ENCODE results near the gene MRGPRX4. TPM values are rescaled to one million over a fixed set of nuclear protein-coding genes. Genes with fewer than 3 reads are reported as not detected.

The MRGPRX4 gene
- total and polyA plus RNA-seq, 12 donors, result not detected

- TF ChIP-seq CTCF (IDR thresholded peaks at IDR 0.05) (no peak), POLR2A (IDR thresholded peaks at IDR 0.05) (no peak)
- no peaks in the 10 kb centered on the region for H3K36me3 ChIP-seq (replicated peaks in 1 of 2)
- intact Hi-C loops (cut with DNase I), result no loop called here
- no peaks in the 10 kb centered on the region for H3K4me1 ChIP-seq (replicated peaks in 1 of 2)
- no peak overlapping the region for H3K27ac ChIP-seq
- DNase-seq, result no peak
- H3K27me3 ChIP-seq, result peaks cover 5% of the 10 kb centered on the region
- H3K9me3 ChIP-seq (replicated peaks in 1 of 3), result no peaks in the 10 kb centered on the region
- H3K4me3 ChIP-seq, result no peak overlapping the region
These were observed 32.1 kb downstream of the MRGPRX4 start for GRCh38 chr11:18204771-18205170.

GRCh38 chr11:18209058-18209457, 36.4 kb downstream of the MRGPRX4 start:
- Histone ChIP-seq H3K9me3 (replicated peaks in 1 of 3) (no peaks in the 10 kb centered on the region), H3K4me1 (replicated peaks in 1 of 2) (no peaks in the 10 kb centered on the region), H3K27ac (no peak overlapping the region), H3K36me3 (replicated peaks in 1 of 2) (no peaks in the 10 kb centered on the region), H3K27me3 (peaks cover 4% of the 10 kb centered on the region), H3K4me3 (no peak overlapping the region)
- intact Hi-C loops (cut with DNase I), result no loop called here
- no peak for TF ChIP-seq CTCF (IDR thresholded peaks at IDR 0.05)
- TF ChIP-seq POLR2A (IDR thresholded peaks at IDR 0.05), result no peak
- no peak for DNase-seq
- WGBS, 4 donors, result 16 to 40% (median 22%) methylated on average over 19 to 33 of the region's 33 CpGs

- intact Hi-C loops (cut with DNase I), result no loop called here
- Histone ChIP-seq H3K9me3 (replicated peaks in 1 of 3) (no peaks in the 10 kb centered on the region), H3K36me3 (replicated peaks in 1 of 2) (no peaks in the 10 kb centered on the region), H3K27me3 (no peaks in the 10 kb centered on the region), H3K4me3 (no peak overlapping the region), H3K4me1 (replicated peaks in 1 of 2) (no peaks in the 10 kb centered on the region), H3K27ac (no peak overlapping the region)
- TF ChIP-seq POLR2A (IDR thresholded peaks at IDR 0.05) (no peak), CTCF (IDR thresholded peaks at IDR 0.05) (no peak)
- no peak for DNase-seq
- WGBS, 4 donors, result 73 to 93% (median 82%) methylated on average over 3 to 5 of the region's 5 CpGs
These were observed 48.7 kb downstream of the MRGPRX4 start for GRCh38 chr11:18221274-18221876.

GRCh38 chr11:18222814-18223421, 50.3 kb downstream of the MRGPRX4 start:
- Histone ChIP-seq H3K9me3 (replicated peaks in 1 of 3) (no peaks in the 10 kb centered on the region), H3K4me1 (replicated peaks in 1 of 2) (no peaks in the 10 kb centered on the region), H3K4me3 (no peak overlapping the region), H3K36me3 (replicated peaks in 1 of 2) (no peaks in the 10 kb centered on the region), H3K27me3 (no peaks in the 10 kb centered on the region), H3K27ac (no peak overlapping the region)
- intact Hi-C loops (cut with DNase I), result no loop called here
- 71 to 90% (median 82%) methylated on average over 3 of the region's 3 CpGs for WGBS, 4 donors
- no peak for DNase-seq
- TF ChIP-seq POLR2A (IDR thresholded peaks at IDR 0.05), result no peak
- TF ChIP-seq CTCF (IDR thresholded peaks at IDR 0.05), result no peak

Other genes with a start within 250 kb of the MRGPRX4 start
- 10 to 100 TPM; 31.2 to 46.4 (median 38.0) TPM for gene SERGEF, start 159.8 kb upstream of the MRGPRX4 start, total RNA-seq
- 100 to 1,000 TPM in 2 of 3 donors, 10 to 100 TPM in 1; 21.7 to 216 (median 133) TPM for gene SERGEF, start 159.8 kb upstream of the MRGPRX4 start, polyA plus RNA-seq
- gene TPH1, start 126.6 kb upstream of the MRGPRX4 start, total RNA-seq, result under 1 TPM in 6 of 9 donors, not detected in 3; 0.11 to 0.39 (median 0.19) TPM
- under 1 TPM; 0.11 to 0.20 (median 0.16) TPM for gene TPH1, start 126.6 kb upstream of the MRGPRX4 start, polyA plus RNA-seq
- gene SAAL1, start 66.8 kb upstream of the MRGPRX4 start, total RNA-seq, result 10 to 100 TPM in 5 of 9 donors, 1 to 10 TPM in 4; 3.7 to 13.2 (median 10.3) TPM
- gene SAAL1, start 66.8 kb upstream of the MRGPRX4 start, polyA plus RNA-seq, result 10 to 100 TPM; 11.4 to 15.9 (median 15.7) TPM
- gene MRGPRX3, start 40.3 kb upstream of the MRGPRX4 start, total RNA-seq, result not detected
- gene MRGPRX3, start 40.3 kb upstream of the MRGPRX4 start, polyA plus RNA-seq, result not detected
- gene SAA4, start 64.0 kb downstream of the MRGPRX4 start, total RNA-seq, result 1 to 10 TPM in 1 of 9 donors, under 1 TPM in 4, not detected in 4; 0.32 to 3.4 (median 0.70) TPM
- gene SAA4, start 64.0 kb downstream of the MRGPRX4 start, polyA plus RNA-seq, result 1 to 10 TPM; 1.5 to 4.2 (median 2.8) TPM
- 10 to 100 TPM in 1 of 9 donors, 1 to 10 TPM in 7, under 1 TPM in 1; 0.28 to 12.5 (median 5.1) TPM for gene SAA2, start 75.8 kb downstream of the MRGPRX4 start, total RNA-seq
- gene SAA2, start 75.8 kb downstream of the MRGPRX4 start, polyA plus RNA-seq, result 10 to 100 TPM in 2 of 3 donors, 1 to 10 TPM in 1; 9.2 to 90.3 (median 11.2) TPM
- gene SAA1, start 93.4 kb downstream of the MRGPRX4 start, total RNA-seq, result 10 to 100 TPM in 5 of 9 donors, 1 to 10 TPM in 3, not detected in 1; 1.8 to 38.1 (median 15.2) TPM
- gene SAA1, start 93.4 kb downstream of the MRGPRX4 start, polyA plus RNA-seq, result 1,000 to 10,000 TPM in 1 of 3 donors, 10 to 100 TPM in 2; 20.0 to 1,277 (median 91.0) TPM
- gene HPS5, start 149.3 kb downstream of the MRGPRX4 start, total RNA-seq, result 10 to 100 TPM; 12.1 to 49.3 (median 24.0) TPM
- 10 to 100 TPM; 10.5 to 20.2 (median 11.3) TPM for gene HPS5, start 149.3 kb downstream of the MRGPRX4 start, polyA plus RNA-seq
- gene GTF2H1, start 149.7 kb downstream of the MRGPRX4 start, total RNA-seq, result 10 to 100 TPM; 34.5 to 86.4 (median 45.8) TPM
- gene GTF2H1, start 149.7 kb downstream of the MRGPRX4 start, polyA plus RNA-seq, result 10 to 100 TPM; 18.0 to 49.8 (median 24.7) TPM
- gene LDHA, start 221.7 kb downstream of the MRGPRX4 start, total RNA-seq, result 100 to 1,000 TPM; 329 to 737 (median 474) TPM
- gene LDHA, start 221.7 kb downstream of the MRGPRX4 start, polyA plus RNA-seq, result 1,000 to 10,000 TPM in 1 of 3 donors, 100 to 1,000 TPM in 2; 130 to 2,236 (median 296) TPM
- 1 to 10 TPM in 3 of 9 donors, not detected in 6; 1.0 to 2.3 (median 1.5) TPM for gene LDHC, start 239.5 kb downstream of the MRGPRX4 start, total RNA-seq
- under 1 TPM; 0.18 to 0.88 (median 0.80) TPM for gene LDHC, start 239.5 kb downstream of the MRGPRX4 start, polyA plus RNA-seq

Data from adrenal gland (tissue), 12 donors.